ENCODE measurements around the gene BMI1. TPM values are rescaled to one million over a fixed set of nuclear protein-coding genes. Genes with fewer than 3 reads are reported as not detected.

Gene BMI1
- total and polyA plus RNA-seq, 2 donors (not counting 1 experiment from before 2014, with no cell fraction given) = 18.0 to 83.8 TPM

DNA sequence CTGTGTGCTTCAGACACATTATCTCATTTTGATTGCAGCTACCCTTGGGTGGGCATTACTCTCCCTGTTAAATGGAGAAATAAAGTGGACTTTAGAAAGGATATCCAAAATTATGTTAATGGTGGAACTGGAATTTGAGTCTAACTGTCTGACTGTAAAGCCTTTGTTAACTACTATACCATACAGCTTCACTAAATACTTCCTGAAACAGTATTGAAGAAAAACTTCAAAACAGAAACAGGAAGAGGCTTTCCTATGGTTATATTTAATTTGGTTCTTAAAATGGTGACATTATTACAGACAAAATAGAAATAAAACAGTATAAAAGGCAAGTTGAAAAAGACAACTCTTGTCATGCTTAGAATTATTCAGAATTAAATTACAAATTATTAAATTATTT is 49.4 kb downstream of the BMI1 start:
- peaks cover 20% of the 10 kb centered on the region for H3K4me1 Mint-ChIP-seq
- H3K36me3 ChIP-seq (replicated peaks in 1 of 2; ENCODE audit: control extremely low read depth in 1 of 2, control insufficient read depth in 1 of 2, extremely low read depth in 1 of 2, insufficient read depth in 2 of 2, low read length in 1 of 2) = no peaks in the 10 kb centered on the region
- peak overlapping the region; percentile 70 for H2AFZ ChIP-seq (ENCODE audit: insufficient read depth, low read depth, low read length, poor library complexity, severe bottlenecking)
- H3K9me3 Mint-ChIP-seq (ENCODE audit: insufficient read depth) = no peaks in the 10 kb centered on the region
- H3K9ac ChIP-seq (ENCODE audit: low read length) = peak overlapping the region; percentile 37
- H3K4me3 ChIP-seq (ENCODE audit: control extremely low read depth in 1 of 5, extremely low read depth in 1 of 5, insufficient read depth in 1 of 5, low read depth in 2 of 5, low read length in 4 of 5) = peak overlapping the region in 1 of 5 experiments; percentile 4
- DNase-seq (peak; percentile 23), ATAC-seq (ENCODE audit: low read depth) (no peak)
- no peaks in the 10 kb centered on the region for H3K9me3 ChIP-seq (ENCODE audit: control extremely low read depth in 1 of 3, control insufficient read depth in 2 of 3, insufficient read depth in 1 of 3, low read length in 2 of 3)
- no peaks in the 10 kb centered on the region for H3K79me2 ChIP-seq (ENCODE audit: control insufficient read depth, insufficient read depth, low read length)
- peak overlapping the region; percentile 27 for H3K4me3 Mint-ChIP-seq
- no peak for TF ChIP-seq EZH2 (IDR thresholded peaks at IDR 0.05; ENCODE audit: borderline replicate concordance, insufficient read depth, low read depth, low read length, poor library complexity, severe bottlenecking)
- TF ChIP-seq, protein P1, sequence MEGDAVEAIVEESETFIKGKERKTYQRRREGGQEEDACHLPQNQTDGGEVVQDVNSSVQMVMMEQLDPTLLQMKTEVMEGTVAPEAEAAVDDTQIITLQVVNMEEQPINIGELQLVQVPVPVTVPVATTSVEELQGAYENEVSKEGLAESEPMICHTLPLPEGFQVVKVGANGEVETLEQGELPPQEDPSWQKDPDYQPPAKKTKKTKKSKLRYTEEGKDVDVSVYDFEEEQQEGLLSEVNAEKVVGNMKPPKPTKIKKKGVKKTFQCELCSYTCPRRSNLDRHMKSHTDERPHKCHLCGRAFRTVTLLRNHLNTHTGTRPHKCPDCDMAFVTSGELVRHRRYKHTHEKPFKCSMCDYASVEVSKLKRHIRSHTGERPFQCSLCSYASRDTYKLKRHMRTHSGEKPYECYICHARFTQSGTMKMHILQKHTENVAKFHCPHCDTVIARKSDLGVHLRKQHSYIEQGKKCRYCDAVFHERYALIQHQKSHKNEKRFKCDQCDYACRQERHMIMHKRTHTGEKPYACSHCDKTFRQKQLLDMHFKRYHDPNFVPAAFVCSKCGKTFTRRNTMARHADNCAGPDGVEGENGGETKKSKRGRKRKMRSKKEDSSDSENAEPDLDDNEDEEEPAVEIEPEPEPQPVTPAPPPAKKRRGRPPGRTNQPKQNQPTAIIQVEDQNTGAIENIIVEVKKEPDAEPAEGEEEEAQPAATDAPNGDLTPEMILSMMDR (IDR thresholded peaks at IDR 0.05) = no peak
- H3K4me1 ChIP-seq (ENCODE audit: control insufficient read depth in 2 of 2, insufficient read depth in 2 of 2, low read length in 2 of 2) = peaks cover 4 to 7% of the 10 kb centered on the region in 2 donors
- no peaks in the 10 kb centered on the region for H4K20me1 ChIP-seq (ENCODE audit: control insufficient read depth, insufficient read depth, low read length, poor library complexity, severe bottlenecking)
- POLR2A ChIA-PET = interaction anchor here (1.0 kb wide), 1 partner anchor 66 kb away, joined by 3 read pairs; no protein-coding TSS in a partner anchor
- peak overlapping the region; percentile 41 for H3K27ac Mint-ChIP-seq
- CTCF ChIA-PET = no interaction called here
- H3K27me3 Mint-ChIP-seq = no peaks in the 10 kb centered on the region
- H3K27me3 ChIP-seq (replicated peaks in 1 of 4; ENCODE audit: control extremely low read depth in 1 of 4, control insufficient read depth in 3 of 4, insufficient read depth in 4 of 4, low read length in 3 of 4) = no peaks in the 10 kb centered on the region
- peak overlapping the region; percentile 63 for H3K4me2 ChIP-seq (replicated peaks; ENCODE audit: low read depth, low read length, poor library complexity, severe bottlenecking)
- no peak overlapping the region for H3K27ac ChIP-seq (ENCODE audit: low read length in 2 of 2)
- intact Hi-C loops (cut with micrococcal nuclease) = no loop called here

- TF ChIP-seq EZH2 (IDR thresholded peaks at IDR 0.05; ENCODE audit: borderline replicate concordance, insufficient read depth, low read depth, low read length, poor library complexity, severe bottlenecking) = no peak
- TF ChIP-seq, protein P1 (IDR thresholded peaks at IDR 0.05) = no peak
- intact Hi-C loops (cut with micrococcal nuclease) = no loop called here
- Histone ChIP-seq H3K4me2 (replicated peaks; ENCODE audit: low read depth, low read length, poor library complexity, severe bottlenecking) (no peak overlapping the region), H3K9me3 (ENCODE audit: control extremely low read depth in 1 of 3, control insufficient read depth in 2 of 3, insufficient read depth in 1 of 3, low read length in 2 of 3) (no peaks in the 10 kb centered on the region), H3K4me1 (ENCODE audit: control insufficient read depth in 2 of 2, insufficient read depth in 2 of 2, low read length in 2 of 2) (peaks cover 3 to 4% of the 10 kb centered on the region in 2 donors), H3K36me3 (replicated peaks in 1 of 2; ENCODE audit: control extremely low read depth in 1 of 2, control insufficient read depth in 1 of 2, extremely low read depth in 1 of 2, insufficient read depth in 2 of 2, low read length in 1 of 2) (no peaks in the 10 kb centered on the region), H3K79me2 (ENCODE audit: control insufficient read depth, insufficient read depth, low read length) (no peaks in the 10 kb centered on the region), H3K9ac (ENCODE audit: low read length) (no peak overlapping the region), H3K4me3 (ENCODE audit: control extremely low read depth in 1 of 5, extremely low read depth in 1 of 5, insufficient read depth in 1 of 5, low read depth in 2 of 5, low read length in 4 of 5) (no peak overlapping the region), H3K27ac (ENCODE audit: low read length in 2 of 2) (no peak overlapping the region), H4K20me1 (ENCODE audit: control insufficient read depth, insufficient read depth, low read length, poor library complexity, severe bottlenecking) (no peaks in the 10 kb centered on the region), H2AFZ (ENCODE audit: insufficient read depth, low read depth, low read length, poor library complexity, severe bottlenecking) (no peak overlapping the region), H3K27me3 (replicated peaks in 1 of 4; ENCODE audit: control extremely low read depth in 1 of 4, control insufficient read depth in 3 of 4, insufficient read depth in 4 of 4, low read length in 3 of 4) (no peaks in the 10 kb centered on the region)
- H3K9me3 Mint-ChIP-seq (ENCODE audit: insufficient read depth) = no peaks in the 10 kb centered on the region
- WGBS (ENCODE audit: insufficient coverage) = 100% methylated on average over 3 of the region's 6 CpGs
- H3K4me1 Mint-ChIP-seq = peaks cover 16% of the 10 kb centered on the region
- no peak overlapping the region for H3K4me3 Mint-ChIP-seq
- H3K27me3 Mint-ChIP-seq = no peaks in the 10 kb centered on the region
- H3K27ac Mint-ChIP-seq = no peak overlapping the region
- CTCF ChIA-PET = interaction anchor here (0.6 kb wide), 1 partner anchor 12 kb away, joined by 4 read pairs; no protein-coding TSS in a partner anchor
- DNase-seq (no peak), ATAC-seq (ENCODE audit: low read depth) (no peak)
- POLR2A ChIA-PET = no interaction called here
Measured at GRCh38 chr10:22372298-22372697, 51.4 kb downstream of the BMI1 start.

All from B cell (primary cell).